ENCODE measurements around the gene C8G.

DNA sequence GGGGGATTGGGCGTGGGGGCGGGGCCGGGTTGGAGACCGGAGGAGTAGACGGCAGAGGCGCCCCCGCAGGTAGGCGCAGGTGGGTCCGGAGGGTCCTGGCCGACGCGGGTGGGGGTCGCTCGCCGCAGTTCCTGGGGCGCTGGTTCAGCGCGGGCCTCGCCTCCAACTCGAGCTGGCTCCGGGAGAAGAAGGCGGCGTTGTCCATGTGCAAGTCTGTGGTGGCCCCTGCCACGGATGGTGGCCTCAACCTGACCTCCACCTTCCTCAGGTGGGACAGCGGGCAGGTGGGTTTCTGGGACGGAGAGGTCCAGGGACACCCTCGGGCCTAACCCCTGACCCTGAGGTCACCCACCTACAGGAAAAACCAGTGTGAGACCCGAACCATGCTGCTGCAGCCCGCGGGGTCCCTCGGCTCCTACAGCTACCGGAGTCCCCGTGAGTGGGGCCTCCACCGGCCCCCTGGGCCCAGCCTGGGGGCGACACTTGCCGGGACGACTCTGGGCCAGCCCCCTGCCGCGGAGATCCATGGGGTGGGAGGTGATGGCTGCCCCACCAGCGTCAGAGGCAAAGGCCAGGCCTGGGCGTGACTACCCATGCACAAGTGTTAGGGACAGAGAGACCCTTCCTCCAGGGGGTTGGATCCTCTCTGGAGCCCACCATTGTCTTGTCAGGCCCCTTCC lies 34.0 kb downstream of the C8G start:
- TF ChIP-seq CTCF (IDR thresholded peaks at IDR 0.05), result no peak
- TF ChIP-seq POLR2A (IDR thresholded peaks at IDR 0.05), result no peak
- no peak for TF ChIP-seq POLR2AphosphoS5 (IDR thresholded peaks at IDR 0.05; ENCODE audit: insufficient read depth in 1 of 2, low read depth in 1 of 2)

All from vagina (tissue), 2 donors.